Activated CD8-positive, alpha-beta T cell treated with anti-CD3 and anti-CD28 coated beads, Interleukin-2, amount 10 ng/mL, durations not matched to agents 7 days and 5 days (primary cell): Measurements from ENCODE around the gene MED7. TPM values are rescaled to one million over a fixed set of nuclear protein-coding genes. Genes with fewer than 3 reads are reported as not detected.

Source experiments
- ATAC-seq: fragments of 150-1000 bp; cut with Tn5 transposase; one replicate; pipeline ENCODE4 v1.10.0; 2021; ENCODE audit warnings: moderate library complexity
- CTCF ChIA-PET: fragments of 350-600 bp; sonication (Branson Sonifier 250); formaldehyde crosslinking; loops from one replicate; lab custom pipeline; 2021; ENCODE audit warnings: antibody characterized with exemption; lab: Charles Lee
- POLR2A ChIA-PET: fragments of 350-600 bp; sonication (Branson Sonifier 250); formaldehyde crosslinking; loops from one replicate; lab custom pipeline; 2021; ENCODE audit warnings: antibody characterized with exemption; lab: Charles Lee
- DNase-seq: peaks from one replicate; pipeline ENCODE4 v3.0.0-alpha.2; 2020
- H3K27ac Mint-ChIP-seq: one replicate; pipeline ENCODE4 v1.8.0; 2021; ENCODE audit warnings: mild to moderate bottlenecking, mixed read lengths
- H3K27me3 Mint-ChIP-seq: one replicate; pipeline ENCODE4 v1.8.0; 2021; ENCODE audit warnings: low read depth, mixed read lengths
- H3K36me3 Mint-ChIP-seq: one replicate; pipeline ENCODE4 v1.8.0; 2021; ENCODE audit warnings: low read depth, mixed read lengths
- H3K4me1 Mint-ChIP-seq: one replicate; pipeline ENCODE4 v1.8.0; 2021; ENCODE audit warnings: low read depth, mixed read lengths
- H3K4me3 Mint-ChIP-seq: one replicate; pipeline ENCODE4 v1.8.0; 2021; ENCODE audit warnings: mild to moderate bottlenecking, mixed read lengths
- H3K9me3 Mint-ChIP-seq: one replicate; pipeline ENCODE4 v1.8.0; 2022; ENCODE audit warnings: mixed read lengths; ENCODE audit not compliant: insufficient read depth
- total RNA-seq, 2 experiments: library from RNA; stranded (reverse); gene quantifications; one replicate each; pipeline ENCODE4 v1.2.3, GENCODE V29; 2021

The MED7 gene
- total RNA-seq, 2 experiments from 2014 or later, result 13.1 to 13.9 TPM

DNA sequence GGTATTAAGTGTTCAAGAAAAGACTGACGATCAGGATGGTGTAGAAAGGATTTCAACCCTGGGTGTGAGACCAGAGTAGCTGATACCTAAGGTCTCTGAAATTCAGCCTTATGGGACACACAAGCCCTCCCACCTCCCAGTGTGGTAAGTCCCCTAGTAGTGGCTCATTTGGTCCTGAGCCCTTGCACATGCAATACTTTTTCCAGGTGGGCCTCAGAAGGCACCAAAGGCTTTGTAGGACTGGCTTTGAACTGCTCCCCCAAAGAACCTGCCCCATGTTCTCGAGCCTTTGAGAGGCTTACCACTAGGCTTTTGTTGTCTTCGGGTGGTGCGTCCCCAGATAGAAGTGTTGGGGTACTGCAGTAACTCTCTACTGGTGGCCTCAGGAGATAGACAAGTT is 22.6 kb upstream of the MED7 start:
- Mint-ChIP-seq H3K27ac (peak overlapping the region; percentile 2), H3K36me3 (peaks cover 6% of the 10 kb centered on the region), H3K4me3 (no peak overlapping the region), H3K4me1 (peaks cover 56% of the 10 kb centered on the region), H3K9me3 (no peaks in the 10 kb centered on the region), H3K27me3 (no peaks in the 10 kb centered on the region)
- POLR2A ChIA-PET, result interaction anchor here (1.4 kb wide), 1 partner anchor 24 kb away, joined by 3 read pairs; no protein-coding TSS in a partner anchor
- ATAC-seq (no peak), DNase-seq (peak; percentile 20)
- CTCF ChIA-PET, result interaction anchor here (1.0 to 1.4 kb wide), 2 partner anchors 9 to 16 kb away, joined by 3 to 5 read pairs; no protein-coding TSS in a partner anchor

- Mint-ChIP-seq H3K4me1 (peaks cover 59% of the 10 kb centered on the region), H3K27me3 (no peaks in the 10 kb centered on the region), H3K9me3 (no peaks in the 10 kb centered on the region), H3K36me3 (peaks cover 2% of the 10 kb centered on the region), H3K27ac (no peak overlapping the region), H3K4me3 (no peak overlapping the region)
- CTCF ChIA-PET, result interaction anchor here (1.4 kb wide), 1 partner anchor 15 kb away, joined by 5 read pairs; no protein-coding TSS in a partner anchor
- DNase-seq, result peak; percentile 13
- POLR2A ChIA-PET, result interaction anchor here (1.4 kb wide), 1 partner anchor 25 kb away, joined by 3 read pairs; no protein-coding TSS in a partner anchor
- no peak for ATAC-seq
Observed at GRCh38 chr5:157164521-157164920, 21.9 kb upstream of the MED7 start.

DNA sequence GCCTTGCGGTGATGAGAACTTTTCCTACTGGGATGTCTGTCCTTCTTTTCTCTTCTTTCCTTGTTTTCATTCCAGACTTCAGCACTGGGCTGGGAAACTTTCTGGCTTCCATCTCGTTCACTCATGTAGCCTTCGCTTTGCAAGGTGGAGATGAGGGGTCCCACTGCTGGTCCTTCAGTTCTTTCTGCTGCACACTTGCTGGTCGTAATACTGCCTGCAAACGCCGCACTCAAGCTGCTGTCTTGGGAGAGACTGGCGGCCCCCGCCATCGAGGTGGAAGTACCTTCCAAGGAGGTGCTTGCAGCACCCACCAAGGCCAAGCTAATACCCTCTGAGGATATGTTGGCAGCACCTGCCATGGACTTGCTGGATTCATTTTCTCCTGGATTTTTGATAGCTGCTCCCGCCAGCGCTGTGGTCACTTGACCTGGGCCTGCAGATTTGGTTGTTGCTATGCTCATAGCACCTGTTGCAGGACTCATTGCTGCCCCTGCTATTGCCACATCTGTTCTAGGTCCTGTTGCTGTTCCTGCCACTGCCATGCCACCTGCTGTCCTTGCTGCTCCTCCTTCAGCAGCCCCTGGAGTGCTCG is 20.4 kb upstream of the MED7 start:
- Mint-ChIP-seq H3K27ac (peak overlapping the region; percentile 18), H3K4me1 (peaks cover 57% of the 10 kb centered on the region), H3K27me3 (no peaks in the 10 kb centered on the region), H3K9me3 (no peaks in the 10 kb centered on the region), H3K36me3 (peaks cover 2% of the 10 kb centered on the region), H3K4me3 (no peak overlapping the region)
- ChIA-PET POLR2A (interaction anchor here (0.9 kb wide), 1 partner anchor 8 kb away, joined by 3 read pairs; no protein-coding TSS in a partner anchor), CTCF (interaction anchor here (1.2 kb wide), 4 partner anchors 9 to 24 kb away, joined by 3 to 5 read pairs (median 4); no protein-coding TSS in a partner anchor)
- no peak for ATAC-seq
- DNase-seq, result peak; percentile 19

- Mint-ChIP-seq H3K27me3 (no peaks in the 10 kb centered on the region), H3K4me1 (peaks cover 53% of the 10 kb centered on the region), H3K4me3 (no peak overlapping the region), H3K36me3 (peaks cover 2% of the 10 kb centered on the region), H3K9me3 (no peaks in the 10 kb centered on the region), H3K27ac (no peak overlapping the region)
- ChIA-PET CTCF (interaction anchor here (0.5 to 1.2 kb wide), 6 partner anchors 9 to 25 kb away, joined by 3 to 5 read pairs (median 4); no protein-coding TSS in a partner anchor), POLR2A (interaction anchor here (0.8 kb wide), 1 partner anchor 12 kb away, joined by 3 read pairs; no protein-coding TSS in a partner anchor)
- peak; percentile 17 for DNase-seq
- no peak for ATAC-seq
Observed at GRCh38 chr5:157161996-157162395, 19.3 kb upstream of the MED7 start.

DNA sequence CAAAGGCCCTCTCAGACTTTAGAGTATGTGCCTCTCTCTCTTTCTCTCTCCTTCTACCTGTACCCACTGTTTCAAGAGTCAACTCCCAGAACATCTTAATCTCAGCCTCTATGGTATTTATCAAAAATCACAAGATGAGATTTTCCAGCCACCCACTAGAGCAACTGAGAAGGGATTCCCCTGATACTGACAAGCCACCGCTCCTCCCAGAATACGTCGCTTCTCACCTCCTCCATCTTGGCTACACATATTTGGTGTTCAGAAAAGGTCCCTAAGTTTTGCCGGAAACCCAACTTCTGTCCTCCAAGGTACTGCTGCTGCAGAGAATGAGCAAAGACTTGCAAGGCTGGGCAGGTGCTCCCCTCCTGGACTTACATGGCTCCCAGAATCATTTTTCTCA is 17.3 kb upstream of the MED7 start:
- H3K36me3 Mint-ChIP-seq, result peaks cover 5% of the 10 kb centered on the region
- ChIA-PET POLR2A (interaction anchor here (0.6 kb wide), 1 partner anchor 89 kb away, joined by 3 read pairs; no protein-coding TSS in a partner anchor), CTCF (interaction anchor here (0.8 kb wide), 1 partner anchor 12 kb away, joined by 3 read pairs; no protein-coding TSS in a partner anchor)
- no peaks in the 10 kb centered on the region for H3K27me3 Mint-ChIP-seq
- H3K9me3 Mint-ChIP-seq, result no peaks in the 10 kb centered on the region
- DNase-seq, result no peak
- no peak for ATAC-seq
- H3K27ac Mint-ChIP-seq, result peak overlapping the region; percentile 50
- peaks cover 51% of the 10 kb centered on the region for H3K4me1 Mint-ChIP-seq
- H3K4me3 Mint-ChIP-seq, result peak overlapping the region; percentile 9

GRCh38 chr5:157159209-157159751 is 16.6 kb upstream of the MED7 start:
- Mint-ChIP-seq H3K9me3 (no peaks in the 10 kb centered on the region), H3K4me1 (peaks cover 58% of the 10 kb centered on the region), H3K36me3 (peaks cover 6% of the 10 kb centered on the region), H3K27ac (peak overlapping the region; percentile 50), H3K4me3 (no peak overlapping the region), H3K27me3 (no peaks in the 10 kb centered on the region)
- CTCF ChIA-PET, result interaction anchor here (0.8 to 1.5 kb wide), 2 partner anchors 13 to 23 kb away, joined by 3 read pairs; no protein-coding TSS in a partner anchor
- ATAC-seq (peak; percentile 80), DNase-seq (peak; percentile 44)
- POLR2A ChIA-PET, result interaction anchor here (0.6 to 1.0 kb wide), 2 partner anchors 32 to 113 kb away, joined by 3 read pairs; no protein-coding TSS in a partner anchor

- Mint-ChIP-seq H3K36me3 (peaks cover 6% of the 10 kb centered on the region), H3K4me3 (no peak overlapping the region), H3K27me3 (no peaks in the 10 kb centered on the region), H3K27ac (no peak overlapping the region), H3K4me1 (peaks cover 68% of the 10 kb centered on the region), H3K9me3 (no peaks in the 10 kb centered on the region)
- DNase-seq (peak; percentile 18), ATAC-seq (no peak)
- POLR2A ChIA-PET, result interaction anchor here (1.0 to 2.1 kb wide), 4 partner anchors 9 to 23 kb away, joined by 4 to 9 read pairs (median 6); partner anchors contain the start of genes GARIN3, ITK and MED7
- CTCF ChIA-PET, result interaction anchor here (1.0 to 5.0 kb wide), 7 partner anchors 8 to 33 kb away, joined by 3 to 26 read pairs (median 4); partner anchors contain the start of genes GARIN3 and ITK
Observed at GRCh38 chr5:157157293-157157891, 14.7 kb upstream of the MED7 start.

- no peak for DNase-seq
- H3K27me3 Mint-ChIP-seq, result no peaks in the 10 kb centered on the region
- ChIA-PET CTCF (interaction anchor here (0.9 to 5.0 kb wide), 8 partner anchors 8 to 34 kb away, joined by 3 to 26 read pairs (median 4); partner anchors contain the start of gene ITK), POLR2A (interaction anchor here (0.8 to 4.6 kb wide), 8 partner anchors 8 to 61 kb away, joined by 3 to 26 read pairs (median 9); partner anchors contain the start of genes ITK and MED7)
- peak overlapping the region; percentile 98 for H3K27ac Mint-ChIP-seq
- no peaks in the 10 kb centered on the region for H3K9me3 Mint-ChIP-seq
- peak overlapping the region; percentile 89 for H3K4me3 Mint-ChIP-seq
- H3K4me1 Mint-ChIP-seq, result peaks cover 75% of the 10 kb centered on the region
- ATAC-seq, result no peak
- peaks cover 4% of the 10 kb centered on the region for H3K36me3 Mint-ChIP-seq
Observed at GRCh38 chr5:157155297-157155696, 12.6 kb upstream of the MED7 start.

GRCh38 chr5:157150995-157151394 is 8.3 kb upstream of the MED7 start:
- H3K36me3 Mint-ChIP-seq, result peaks cover 1% of the 10 kb centered on the region
- H3K4me3 Mint-ChIP-seq, result no peak overlapping the region
- H3K4me1 Mint-ChIP-seq, result peaks cover 67% of the 10 kb centered on the region
- POLR2A ChIA-PET, result interaction anchor here (0.7 to 1.2 kb wide), 6 partner anchors 8 to 36 kb away, joined by 3 to 4 read pairs (median 3); partner anchors contain the start of gene MED7
- DNase-seq, result no peak
- no peak for ATAC-seq
- H3K27ac Mint-ChIP-seq, result no peak overlapping the region
- H3K27me3 Mint-ChIP-seq, result no peaks in the 10 kb centered on the region
- no peaks in the 10 kb centered on the region for H3K9me3 Mint-ChIP-seq
- CTCF ChIA-PET, result interaction anchor here (0.7 to 7.4 kb wide), 7 partner anchors 16 to 102 kb away, joined by 3 to 162 read pairs (median 7); partner anchors contain the start of gene ITK

- Mint-ChIP-seq H3K4me1 (peaks cover 54% of the 10 kb centered on the region), H3K4me3 (no peak overlapping the region), H3K36me3 (no peaks in the 10 kb centered on the region), H3K27ac (no peak overlapping the region), H3K9me3 (no peaks in the 10 kb centered on the region), H3K27me3 (no peaks in the 10 kb centered on the region)
- ChIA-PET POLR2A (interaction anchor here (0.5 to 3.2 kb wide), 11 partner anchors 12 to 124 kb away, joined by 3 to 22 read pairs (median 5); partner anchors contain the start of gene ITK), CTCF (interaction anchor here (0.9 to 7.4 kb wide), 44 partner anchors 9 to 194 kb away, joined by 3 to 162 read pairs (median 5); partner anchors contain the start of gene ITK)
- ATAC-seq (peak; percentile 75), DNase-seq (peak; percentile 90)
Observed at GRCh38 chr5:157148734-157149615, 6.3 kb upstream of the MED7 start.
